Neural cell (in vitro differentiated cells): ENCODE measurements around the gene GLRA2. TPM values are rescaled to one million over a fixed set of nuclear protein-coding genes. Genes with fewer than 3 reads are reported as not detected.

Experiments used
- H2AFZ ChIP-seq: fragments of 200-600, 300-800 bp; sonication (generic), shearing (Covaris generic); 2 replicates; pipeline ENCODE4 v1.6.0; 2014; ENCODE audit warnings: low read depth, mild to moderate bottlenecking, antibody characterized with exemption, low read length, moderate library complexity
- H3F3A ChIP-seq: fragments of 200-600 bp; shearing (Covaris generic); 2 replicates; pipeline ENCODE4 v1.6.1; 2016; ENCODE audit warnings: mild to moderate bottlenecking, moderate library complexity, mixed read lengths, antibody characterized with exemption, low read length; ENCODE audit not compliant: insufficient read depth, poor library complexity, severe bottlenecking
- H3K27ac ChIP-seq: fragments of 200-600, 300-800 bp; sonication (generic), shearing (Covaris generic); 2 replicates; pipeline ENCODE4 v1.5.1; 2014; ENCODE audit warnings: mild to moderate bottlenecking, low read length, moderate library complexity
- H3K27me3 ChIP-seq: fragments of 300-800, 200-600 bp; sonication (generic), shearing (Covaris generic); 2 replicates; pipeline ENCODE4 v1.6.0; 2014; ENCODE audit warnings: mild to moderate bottlenecking, low read depth, low read length, moderate library complexity; ENCODE audit not compliant: insufficient read depth
- H3K36me3 ChIP-seq: fragments of 300-800, 200-600 bp; sonication (generic), shearing (Covaris generic); 2 replicates; pipeline ENCODE4 v1.5.1; 2014; ENCODE audit warnings: mild to moderate bottlenecking, antibody characterized with exemption, low read length, moderate library complexity; ENCODE audit not compliant: insufficient read depth
- H3K4me2 ChIP-seq: fragments of 300-800, 200-600 bp; sonication (generic), shearing (Covaris generic); 2 replicates; pipeline ENCODE4 v1.6.0; 2014; ENCODE audit warnings: mild to moderate bottlenecking, low read length
- H3K4me3 ChIP-seq: fragments of 300-800, 200-600 bp; sonication (generic), shearing (Covaris generic); 2 replicates; pipeline ENCODE4 v1.5.1; 2014; ENCODE audit warnings: mild to moderate bottlenecking, low read length, moderate library complexity
- H3K79me2 ChIP-seq: fragments of 200-600 bp; shearing (Covaris generic); replicated peaks from 2 replicates; pipeline ENCODE4 v1.6.0; 2014; ENCODE audit warnings: mild to moderate bottlenecking, low read length, moderate library complexity; ENCODE audit not compliant: insufficient read depth
- H3K9ac ChIP-seq: fragments of 300-800, 200-600 bp; sonication (generic), shearing (Covaris generic); 2 replicates; pipeline ENCODE4 v1.6.1; 2016; ENCODE audit warnings: mild to moderate bottlenecking, low read length, mixed read lengths
- H3K9me2 ChIP-seq: fragments of 200-600 bp; shearing (Covaris generic); 2 replicates; pipeline ENCODE4 v1.6.1; 2016; ENCODE audit warnings: mild to moderate bottlenecking, low read length, mixed read lengths; ENCODE audit not compliant: insufficient read depth
- H3K9me3 ChIP-seq: fragments of 200-600, 300-800 bp; sonication (generic), shearing (Covaris generic); 2 replicates; pipeline ENCODE4 v1.6.1; 2016; ENCODE audit warnings: mild to moderate bottlenecking, mixed run types, low read length, moderate library complexity, mixed read lengths
- H4K20me1 ChIP-seq: fragments of 200-600 bp; shearing (Covaris generic); 2 replicates; pipeline ENCODE4 v1.6.1; 2016; ENCODE audit warnings: mild to moderate bottlenecking, mixed run types; ENCODE audit not compliant: insufficient read depth
- CTCF ChIP-seq: fragments of 450-650 bp; IDR thresholded peaks from 2 replicates; pipeline ENCODE4 v1.5.1; 2014; ENCODE audit warnings: antibody characterized with exemption, mild to moderate bottlenecking, moderate library complexity; ENCODE audit not compliant: poor library complexity, severe bottlenecking
- EP300 ChIP-seq: fragments of 450-650 bp; conservative IDR thresholded peaks from 2 replicates; pipeline ENCODE4 v1.6.1; 2014; ENCODE audit warnings: antibody characterized with exemption, mild to moderate bottlenecking, moderate library complexity; ENCODE audit not compliant: poor library complexity, severe bottlenecking
- EZH2 ChIP-seq: fragments of 200-600, 300-800 bp; shearing (Covaris generic), sonication (generic); IDR thresholded peaks from 2 replicates; pipeline ENCODE4 v1.6.1; 2014; ENCODE audit warnings: antibody characterized with exemption, low read length, borderline replicate concordance, mild to moderate bottlenecking; ENCODE audit not compliant: insufficient read depth, poor library complexity, severe bottlenecking
- MXI1 ChIP-seq: fragments of 450-650 bp; conservative IDR thresholded peaks from 2 replicates; pipeline ENCODE4 v1.6.1; 2014; ENCODE audit warnings: antibody characterized with exemption, mild to moderate bottlenecking; ENCODE audit not compliant: poor library complexity, severe bottlenecking
- POLR2AphosphoS5 ChIP-seq: IDR thresholded peaks from 2 replicates; pipeline ENCODE4 v1.6.1; 2012
- RAD21 ChIP-seq: fragments of 450-650 bp; conservative IDR thresholded peaks from 2 replicates; pipeline ENCODE4 v1.6.1; 2014; ENCODE audit warnings: antibody characterized with exemption, mild to moderate bottlenecking, moderate library complexity
- SMC3 ChIP-seq: fragments of 450-650 bp; conservative IDR thresholded peaks from 2 replicates; pipeline ENCODE4 v1.6.1; 2014; ENCODE audit warnings: antibody characterized with exemption, mild to moderate bottlenecking, moderate library complexity; ENCODE audit not compliant: poor library complexity
- TAF1 ChIP-seq: IDR thresholded peaks from 2 replicates; pipeline ENCODE4 v1.6.1; 2012; ENCODE audit warnings: low read depth
- polyA plus RNA-seq: library from polyadenylated mRNA; depleted of rRNA; stranded (reverse); fragments of >200 nt; gene quantifications from 2 replicates; pipeline ENCODE4 v1.2.3, GENCODE V29; 2014
- TF ChIP-seq, protein P1 (sequence below): IDR thresholded peaks from 2 replicates; pipeline ENCODE4 v1.6.1; 2012; ENCODE audit warnings: borderline replicate concordance

Gene GLRA2
- polyA plus RNA-seq, 1 donor from 2014 or later, result 18.6 TPM

DNA sequence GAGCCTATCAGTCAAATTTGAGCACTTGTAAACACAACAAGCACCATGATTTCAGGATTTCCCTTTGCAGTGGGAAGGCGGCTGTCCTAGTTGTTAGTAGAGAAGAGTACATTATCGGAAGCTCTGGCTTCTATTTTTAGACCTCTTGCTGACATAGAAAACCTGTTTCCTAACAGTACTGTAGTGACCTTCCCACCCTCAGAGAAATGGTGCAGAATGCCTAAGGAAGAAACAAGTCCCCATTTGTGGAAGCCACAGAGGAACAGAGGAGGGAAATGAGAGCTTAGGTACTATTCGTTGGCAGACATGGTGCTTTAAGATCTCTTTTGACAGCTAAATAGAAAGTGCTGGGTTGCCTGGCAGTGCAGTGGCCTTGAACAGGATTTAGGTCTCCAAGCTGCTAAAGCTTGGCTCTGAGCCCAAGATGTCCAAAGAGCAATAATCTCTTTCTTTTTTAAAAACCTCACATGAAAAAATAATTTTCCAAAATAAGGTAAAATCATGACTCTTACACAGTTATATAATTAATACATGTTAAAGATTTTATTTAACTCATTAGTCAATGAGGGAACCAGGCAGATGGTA, 24.9 kb downstream of the GLRA2 start:
- TF ChIP-seq EP300 (no peak), TAF1 (no peak), POLR2AphosphoS5 (no peak)
- Histone ChIP-seq H2AFZ (no peak overlapping the region), H3K4me3 (no peak overlapping the region), H3K4me2 (no peak overlapping the region), H3K9me3 (no peaks in the 10 kb centered on the region), H3K27ac (no peak overlapping the region), H3K27me3 (no peaks in the 10 kb centered on the region), H3F3A (no peaks in the 10 kb centered on the region), H3K9me2 (no peaks in the 10 kb centered on the region), H3K79me2 (no peaks in the 10 kb centered on the region), H4K20me1 (no peaks in the 10 kb centered on the region), H3K9ac (no peak overlapping the region), H3K36me3 (no peaks in the 10 kb centered on the region)

DNA sequence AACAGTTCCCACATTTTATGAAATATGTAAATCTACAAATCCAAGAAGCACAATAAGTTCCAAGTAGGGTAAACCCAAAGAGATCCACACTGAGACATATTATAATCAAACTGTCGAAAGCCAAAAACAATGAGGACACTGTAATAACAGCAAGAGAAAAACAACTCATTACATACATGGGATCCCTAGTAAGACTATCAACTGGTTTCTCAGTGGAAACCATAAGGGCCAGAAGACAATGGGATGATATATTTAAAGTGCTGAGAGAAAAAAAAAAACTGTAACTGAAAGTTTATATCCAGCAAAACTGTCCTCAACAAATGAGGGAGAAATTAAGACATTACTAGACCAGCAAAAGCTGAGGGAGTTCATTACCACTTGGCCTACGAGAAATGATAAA, 34.7 kb downstream of the GLRA2 start:
- Histone ChIP-seq H3K4me2 (no peak overlapping the region), H3K9ac (no peak overlapping the region), H3K4me3 (no peak overlapping the region), H3K9me3 (no peaks in the 10 kb centered on the region), H3F3A (no peaks in the 10 kb centered on the region), H3K27me3 (no peaks in the 10 kb centered on the region), H3K9me2 (no peaks in the 10 kb centered on the region), H2AFZ (no peak overlapping the region), H4K20me1 (no peaks in the 10 kb centered on the region), H3K27ac (no peak overlapping the region), H3K79me2 (no peaks in the 10 kb centered on the region), H3K36me3 (no peaks in the 10 kb centered on the region)
- no peak for TF ChIP-seq POLR2AphosphoS5
- TF ChIP-seq EZH2, result no peak
- TF ChIP-seq SMC3, result no peak
- TF ChIP-seq RAD21, result no peak
- no peak for TF ChIP-seq MXI1
- no peak for TF ChIP-seq CTCF
- TF ChIP-seq, protein P1, sequence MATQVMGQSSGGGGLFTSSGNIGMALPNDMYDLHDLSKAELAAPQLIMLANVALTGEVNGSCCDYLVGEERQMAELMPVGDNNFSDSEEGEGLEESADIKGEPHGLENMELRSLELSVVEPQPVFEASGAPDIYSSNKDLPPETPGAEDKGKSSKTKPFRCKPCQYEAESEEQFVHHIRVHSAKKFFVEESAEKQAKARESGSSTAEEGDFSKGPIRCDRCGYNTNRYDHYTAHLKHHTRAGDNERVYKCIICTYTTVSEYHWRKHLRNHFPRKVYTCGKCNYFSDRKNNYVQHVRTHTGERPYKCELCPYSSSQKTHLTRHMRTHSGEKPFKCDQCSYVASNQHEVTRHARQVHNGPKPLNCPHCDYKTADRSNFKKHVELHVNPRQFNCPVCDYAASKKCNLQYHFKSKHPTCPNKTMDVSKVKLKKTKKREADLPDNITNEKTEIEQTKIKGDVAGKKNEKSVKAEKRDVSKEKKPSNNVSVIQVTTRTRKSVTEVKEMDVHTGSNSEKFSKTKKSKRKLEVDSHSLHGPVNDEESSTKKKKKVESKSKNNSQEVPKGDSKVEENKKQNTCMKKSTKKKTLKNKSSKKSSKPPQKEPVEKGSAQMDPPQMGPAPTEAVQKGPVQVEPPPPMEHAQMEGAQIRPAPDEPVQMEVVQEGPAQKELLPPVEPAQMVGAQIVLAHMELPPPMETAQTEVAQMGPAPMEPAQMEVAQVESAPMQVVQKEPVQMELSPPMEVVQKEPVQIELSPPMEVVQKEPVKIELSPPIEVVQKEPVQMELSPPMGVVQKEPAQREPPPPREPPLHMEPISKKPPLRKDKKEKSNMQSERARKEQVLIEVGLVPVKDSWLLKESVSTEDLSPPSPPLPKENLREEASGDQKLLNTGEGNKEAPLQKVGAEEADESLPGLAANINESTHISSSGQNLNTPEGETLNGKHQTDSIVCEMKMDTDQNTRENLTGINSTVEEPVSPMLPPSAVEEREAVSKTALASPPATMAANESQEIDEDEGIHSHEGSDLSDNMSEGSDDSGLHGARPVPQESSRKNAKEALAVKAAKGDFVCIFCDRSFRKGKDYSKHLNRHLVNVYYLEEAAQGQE, result no peak
- TF ChIP-seq TAF1, result no peak
- TF ChIP-seq EP300, result no peak
